ENCODE measurements around the gene TST.

DNA sequence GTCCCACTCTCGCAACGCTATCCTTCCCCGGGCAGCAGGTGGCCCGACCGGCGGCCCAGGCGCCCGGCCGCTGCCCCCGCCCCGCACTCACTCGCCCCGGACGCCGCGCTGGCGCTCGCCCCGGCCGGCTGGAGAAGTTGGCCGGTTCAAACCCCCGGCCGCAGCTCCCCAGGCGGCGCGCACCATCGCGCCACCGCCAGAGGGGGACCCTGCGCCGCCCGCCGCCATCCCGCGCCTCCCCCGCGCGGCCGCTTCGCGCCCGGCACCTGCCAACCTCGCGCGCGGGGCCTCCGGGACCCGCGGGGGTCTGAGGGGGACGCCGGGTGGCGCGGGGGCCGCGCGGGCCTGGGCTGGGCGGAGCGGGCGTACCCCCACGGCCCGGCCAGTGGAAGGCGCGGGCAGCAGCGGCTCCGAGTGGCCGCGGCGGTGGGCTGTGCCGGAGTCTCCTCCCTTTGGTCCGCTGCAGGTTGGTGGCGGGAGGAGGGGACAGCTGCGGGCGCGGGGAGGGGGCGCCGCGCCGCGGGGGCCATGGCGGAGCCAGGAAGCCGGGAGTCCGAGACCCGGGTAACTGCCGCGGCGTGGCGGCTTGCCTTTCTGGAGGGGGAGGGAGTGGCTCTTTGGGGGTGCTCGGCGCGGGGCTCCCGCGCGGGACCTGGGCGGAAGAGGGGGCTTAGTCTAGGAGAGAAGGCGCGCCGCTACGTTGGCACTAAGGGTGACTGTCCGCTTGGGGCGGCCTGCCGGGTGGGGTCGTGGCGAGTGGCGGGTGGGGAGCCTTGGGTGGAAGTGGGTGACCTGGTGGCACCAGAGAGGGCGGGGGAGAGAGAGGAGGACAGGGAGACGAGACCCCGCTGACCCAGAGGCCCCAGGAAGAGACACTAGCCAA, at the start of gene TST, which contains the start of gene MPST:
- no peak for TF ChIP-seq EZH2 (IDR thresholded peaks at IDR 0.05; ENCODE audit: insufficient read depth, poor library complexity, severe bottlenecking)
- TF ChIP-seq EZH2phosphoT487 (IDR thresholded peaks at IDR 0.05; ENCODE audit: insufficient read depth, low read depth), result no peak
